Adipocyte (in vitro differentiated cells): Measurements from ENCODE around the gene DPYD.

ENCODE experiments used
- DNase-seq: peaks from one replicate; pipeline ENCODE4 v3.0.0-alpha.2; 2015; ENCODE audit warnings: low read depth
- H3K27me3 ChIP-seq: replicated peaks from 2 replicates; pipeline ENCODE4 v1.7.0; 2013; ENCODE audit warnings: mild to moderate bottlenecking, low read length, moderate library complexity; ENCODE audit not compliant: control insufficient read depth, insufficient read depth
- H3K36me3 ChIP-seq: 2 replicates; pipeline ENCODE4 v1.7.0; 2013; ENCODE audit warnings: low read length, mild to moderate bottlenecking, moderate library complexity; ENCODE audit not compliant: control insufficient read depth, insufficient read depth, severe bottlenecking
- H3K4me1 ChIP-seq: 2 replicates; pipeline ENCODE4 v1.7.0; 2013; ENCODE audit warnings: mild to moderate bottlenecking, low read length, moderate library complexity; ENCODE audit not compliant: control insufficient read depth, insufficient read depth
- H3K4me3 ChIP-seq: 2 replicates; pipeline ENCODE4 v1.7.0; 2013; ENCODE audit warnings: mild to moderate bottlenecking, low read length, moderate library complexity
- H3K9ac ChIP-seq: 2 replicates; pipeline ENCODE4 v1.7.0; 2013; ENCODE audit warnings: mild to moderate bottlenecking, low read length, moderate library complexity
- H3K9me3 ChIP-seq: 2 replicates; pipeline ENCODE4 v1.7.0; 2013; ENCODE audit warnings: mild to moderate bottlenecking, low read length, moderate library complexity; ENCODE audit not compliant: control insufficient read depth

The DPYD gene

GRCh38 chr1:97610102-97610501 lies 310.7 kb downstream of the DPYD start:
- DNase-seq = no peak
- Histone ChIP-seq H3K9me3 (no peaks in the 10 kb centered on the region), H3K4me3 (no peak overlapping the region), H3K27me3 (no peaks in the 10 kb centered on the region), H3K9ac (no peak overlapping the region), H3K4me1 (no peaks in the 10 kb centered on the region), H3K36me3 (no peaks in the 10 kb centered on the region)

GRCh38 chr1:97608272-97608671 lies 312.6 kb downstream of the DPYD start:
- Histone ChIP-seq H3K27me3 (no peaks in the 10 kb centered on the region), H3K36me3 (no peaks in the 10 kb centered on the region), H3K4me3 (no peak overlapping the region), H3K4me1 (no peaks in the 10 kb centered on the region), H3K9me3 (no peaks in the 10 kb centered on the region), H3K9ac (no peak overlapping the region)
- DNase-seq = no peak

DNA sequence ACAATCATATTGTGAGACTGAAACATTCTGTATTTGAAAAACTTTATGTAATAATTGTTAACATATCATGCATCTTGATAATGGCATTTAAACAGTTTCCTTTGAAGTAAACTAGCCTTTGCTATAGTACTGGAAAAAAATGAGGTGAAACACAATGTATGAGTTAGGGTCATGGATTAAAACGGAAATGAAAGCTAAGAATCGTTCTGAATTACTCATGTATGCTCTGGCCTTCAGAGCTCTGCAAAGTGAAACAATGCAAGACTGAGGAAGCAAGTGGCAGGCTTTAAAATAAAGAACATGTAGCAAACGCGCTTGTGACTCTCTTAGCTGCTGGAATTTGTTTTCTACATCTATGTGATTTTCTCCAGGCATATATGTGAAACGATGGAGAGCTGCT lies 317.1 kb downstream of the DPYD start:
- Histone ChIP-seq H3K27me3 (no peaks in the 10 kb centered on the region), H3K9ac (no peak overlapping the region), H3K4me3 (peak overlapping the region; percentile 47), H3K9me3 (no peaks in the 10 kb centered on the region), H3K4me1 (no peaks in the 10 kb centered on the region), H3K36me3 (no peaks in the 10 kb centered on the region)
- peak; percentile 55 for DNase-seq

DNA sequence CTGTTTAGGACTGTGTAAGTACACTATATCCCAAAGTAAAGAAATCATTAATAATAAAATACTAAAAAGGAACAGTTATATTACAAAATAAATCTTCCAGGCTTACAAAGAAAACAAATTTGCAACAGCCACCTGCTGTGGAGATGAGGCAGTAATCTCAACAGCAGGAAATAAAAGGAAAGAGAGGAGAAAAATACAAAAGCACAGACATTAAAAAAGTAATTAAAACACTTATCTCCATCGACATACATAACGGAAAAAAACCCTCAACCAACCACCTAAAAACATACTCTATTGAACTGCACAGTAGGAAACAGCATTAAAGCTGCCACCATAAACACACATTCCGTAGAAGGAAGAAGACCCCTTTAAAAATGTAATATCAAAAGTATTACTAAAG lies 317.6 kb downstream of the DPYD start:
- H3K9me3 ChIP-seq = no peaks in the 10 kb centered on the region
- H3K4me3 ChIP-seq = no peak overlapping the region

GRCh38 chr1:97599447-97599846 lies 321.4 kb downstream of the DPYD start:
- no peaks in the 10 kb centered on the region for H3K27me3 ChIP-seq
- H3K9me3 ChIP-seq = no peaks in the 10 kb centered on the region
- no peak overlapping the region for H3K4me3 ChIP-seq
- H3K36me3 ChIP-seq = peaks cover 5% of the 10 kb centered on the region
- no peaks in the 10 kb centered on the region for H3K4me1 ChIP-seq
- DNase-seq = no peak
- no peak overlapping the region for H3K9ac ChIP-seq

More for the DNA sequence above, 317.6 kb downstream of the DPYD start:
- no peaks in the 10 kb centered on the region for H3K4me1 ChIP-seq
- DNase-seq = no peak
- H3K36me3 ChIP-seq = no peaks in the 10 kb centered on the region
- no peaks in the 10 kb centered on the region for H3K27me3 ChIP-seq
- H3K9ac ChIP-seq = no peak overlapping the region

DNA sequence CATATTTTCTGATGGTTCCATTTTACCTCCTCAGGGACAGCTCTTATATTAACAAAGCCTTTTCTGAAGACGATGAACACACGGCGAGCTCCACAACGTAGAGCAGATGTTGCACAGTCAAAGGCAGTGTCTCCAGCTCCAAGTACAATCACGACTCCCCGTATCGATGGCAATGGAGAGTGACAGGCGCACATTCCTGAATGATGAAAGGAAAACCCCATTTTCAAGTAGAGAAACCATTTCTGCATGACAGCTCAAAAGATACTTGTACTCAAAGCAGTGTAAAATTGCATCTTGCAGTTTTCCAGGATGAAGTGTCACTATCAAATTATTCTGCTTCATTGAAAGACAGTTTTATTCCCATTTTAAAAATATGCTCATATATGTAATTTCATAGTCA lies 327.6 kb downstream of the DPYD start:
- H3K27me3 ChIP-seq = no peaks in the 10 kb centered on the region
- no peaks in the 10 kb centered on the region for H3K9me3 ChIP-seq
- peaks cover 36% of the 10 kb centered on the region for H3K36me3 ChIP-seq
- H3K4me3 ChIP-seq = no peak overlapping the region
- H3K4me1 ChIP-seq = no peaks in the 10 kb centered on the region
- DNase-seq = no peak
- H3K9ac ChIP-seq = no peak overlapping the region

GRCh38 chr1:97588772-97589171 lies 332.1 kb downstream of the DPYD start:
- no peak for DNase-seq
- H3K4me3 ChIP-seq = no peak overlapping the region
- no peak overlapping the region for H3K9ac ChIP-seq
- no peaks in the 10 kb centered on the region for H3K27me3 ChIP-seq
- no peaks in the 10 kb centered on the region for H3K4me1 ChIP-seq
- H3K9me3 ChIP-seq = no peaks in the 10 kb centered on the region
- H3K36me3 ChIP-seq = peaks cover 24% of the 10 kb centered on the region

GRCh38 chr1:97581614-97582051 lies 339.2 kb downstream of the DPYD start:
- DNase-seq = peak; percentile 30
- Histone ChIP-seq H3K4me1 (no peaks in the 10 kb centered on the region), H3K27me3 (no peaks in the 10 kb centered on the region), H3K9me3 (no peaks in the 10 kb centered on the region), H3K9ac (no peak overlapping the region), H3K4me3 (no peak overlapping the region), H3K36me3 (no peaks in the 10 kb centered on the region)

DNA sequence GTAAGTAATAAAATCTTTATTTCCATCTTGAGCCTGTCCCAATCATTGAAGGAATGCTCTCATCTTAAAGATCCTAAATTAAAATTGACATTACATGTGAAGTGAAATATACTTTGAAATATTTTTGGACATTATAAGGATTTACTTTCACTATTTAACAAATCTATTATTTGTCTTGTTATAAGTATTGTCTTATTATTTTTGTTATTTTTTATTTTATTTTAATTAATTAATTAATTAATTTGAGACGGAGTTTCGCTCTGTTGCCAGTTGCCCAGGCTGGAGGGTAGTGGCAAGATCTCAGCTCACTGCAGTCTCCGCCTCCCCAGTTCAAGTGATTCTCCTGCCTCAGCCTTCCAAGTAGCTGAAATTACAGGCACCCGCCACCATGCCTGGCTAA lies 343.2 kb downstream of the DPYD start:
- H3K9ac ChIP-seq = no peak overlapping the region
- H3K36me3 ChIP-seq = peaks cover 5% of the 10 kb centered on the region
- H3K4me1 ChIP-seq = peaks cover 2% of the 10 kb centered on the region
- no peak overlapping the region for H3K4me3 ChIP-seq
- H3K9me3 ChIP-seq = no peaks in the 10 kb centered on the region
- H3K27me3 ChIP-seq = no peaks in the 10 kb centered on the region
- no peak for DNase-seq

DNA sequence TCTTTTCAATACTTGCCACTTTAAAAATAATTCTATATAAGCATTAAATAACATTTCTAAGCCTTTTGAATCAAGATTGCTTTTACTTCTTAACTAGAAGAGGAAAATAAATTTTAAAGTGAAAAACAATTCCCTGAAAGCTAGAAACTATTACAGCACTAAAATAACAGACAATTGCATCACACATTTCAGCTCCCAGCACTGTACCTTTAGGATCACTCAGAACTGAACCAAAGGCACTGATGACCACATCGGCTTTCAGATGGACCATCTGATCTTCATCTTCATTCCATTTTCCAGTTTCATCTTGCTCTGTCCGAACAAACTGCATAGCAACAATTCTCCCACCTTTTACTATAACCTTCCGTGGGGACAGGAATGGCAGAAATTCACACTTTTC lies 347.3 kb downstream of the DPYD start:
- no peaks in the 10 kb centered on the region for H3K9me3 ChIP-seq
- H3K4me1 ChIP-seq = peaks cover 2% of the 10 kb centered on the region
- H3K4me3 ChIP-seq = no peak overlapping the region
- peak; percentile 67 for DNase-seq
- H3K9ac ChIP-seq = no peak overlapping the region
- peaks cover 5% of the 10 kb centered on the region for H3K36me3 ChIP-seq
- no peaks in the 10 kb centered on the region for H3K27me3 ChIP-seq

DNA sequence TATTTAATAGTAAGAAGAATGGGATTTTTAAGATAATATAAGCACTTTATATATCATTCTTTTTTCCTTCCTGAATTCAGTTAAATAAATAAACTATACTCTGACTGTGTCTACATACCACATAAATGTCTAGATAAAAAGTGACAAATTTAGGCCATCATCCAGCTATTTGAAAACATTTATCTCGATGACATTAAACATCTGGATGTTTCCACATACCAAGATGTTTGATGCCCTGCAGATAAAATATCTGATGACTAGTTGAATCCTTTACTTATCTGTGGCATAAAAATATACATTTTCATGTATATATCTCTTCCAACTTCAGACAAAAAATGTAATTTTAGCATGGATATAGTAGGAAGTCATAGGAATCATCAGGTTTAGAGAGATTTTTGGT lies 348.3 kb downstream of the DPYD start:
- DNase-seq = peak; percentile 45
- no peak overlapping the region for H3K9ac ChIP-seq
- no peaks in the 10 kb centered on the region for H3K27me3 ChIP-seq
- peaks cover 2% of the 10 kb centered on the region for H3K4me1 ChIP-seq
- no peak overlapping the region for H3K4me3 ChIP-seq
- H3K36me3 ChIP-seq = peaks cover 5% of the 10 kb centered on the region
- no peaks in the 10 kb centered on the region for H3K9me3 ChIP-seq

DNA sequence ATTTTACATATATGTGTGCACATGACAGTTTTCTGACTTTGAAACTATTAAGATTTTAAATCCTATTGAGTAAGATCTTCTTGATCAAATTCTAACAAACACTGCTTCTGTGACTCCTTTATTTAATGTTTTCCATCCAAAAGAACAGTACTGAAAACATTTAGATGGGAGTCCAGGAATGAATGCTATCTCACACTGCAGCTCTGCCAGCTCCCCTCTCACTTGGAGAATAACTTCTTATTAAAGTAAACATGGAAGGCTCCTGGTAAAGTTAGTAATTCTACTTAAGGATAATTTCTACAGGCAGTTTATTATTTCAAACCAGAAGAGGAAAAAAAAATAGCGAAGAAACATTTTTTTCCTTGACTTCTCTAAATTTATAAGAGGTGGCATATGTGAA lies 349.1 kb downstream of the DPYD start:
- no peaks in the 10 kb centered on the region for H3K9me3 ChIP-seq

More for the DNA sequence above, 349.1 kb downstream of the DPYD start:
- Histone ChIP-seq H3K36me3 (peaks cover 5% of the 10 kb centered on the region), H3K9ac (no peak overlapping the region), H3K4me3 (no peak overlapping the region), H3K27me3 (no peaks in the 10 kb centered on the region), H3K4me1 (peaks cover 2% of the 10 kb centered on the region)
- peak; percentile 37 for DNase-seq
